Measurements from ENCODE around the gene COPE. TPM values are rescaled to one million over a fixed set of nuclear protein-coding genes. Genes with fewer than 3 reads are reported as not detected.

Gene COPE
- total and polyA plus RNA-seq, 5 experiments from 2014 or later, result 145 to 259 (median 224) TPM

DNA sequence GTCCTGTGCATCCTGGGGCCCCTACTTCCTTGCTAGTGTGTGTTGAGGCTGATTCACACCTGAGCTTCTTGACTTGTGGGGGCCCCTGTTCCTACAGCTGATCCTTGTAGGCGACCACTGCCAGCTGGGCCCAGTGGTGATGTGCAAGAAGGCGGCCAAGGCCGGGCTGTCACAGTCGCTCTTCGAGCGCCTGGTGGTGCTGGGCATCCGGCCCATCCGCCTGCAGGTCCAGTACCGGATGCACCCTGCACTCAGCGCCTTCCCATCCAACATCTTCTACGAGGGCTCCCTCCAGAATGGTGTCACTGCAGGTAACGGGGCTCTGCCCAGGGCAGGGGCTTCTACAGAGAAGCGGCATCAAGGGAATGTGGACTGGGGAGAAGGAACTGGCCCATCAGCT is 62.0 kb downstream of the COPE start:
- Mint-ChIP-seq H3K27me3 (no peaks in the 10 kb centered on the region), H3K9me3 (no peaks in the 10 kb centered on the region), H3K27ac (no peak overlapping the region), H3K4me1 (peaks cover 0 to 3% (median under 1%) of the 10 kb centered on the region in 4 donors), H3K4me3 (no peak overlapping the region), H3K36me3 (peaks cover 0 to 91% (median 16%) of the 10 kb centered on the region in 3 donors)
- POLR2A ChIA-PET, result no interaction called here
- DNase-seq (no peak), ATAC-seq (no peak)

- Mint-ChIP-seq H3K4me1 (peaks cover 0 to 3% (median under 1%) of the 10 kb centered on the region in 4 donors), H3K27me3 (no peaks in the 10 kb centered on the region), H3K27ac (peak overlapping the region in 1 of 10 donors; percentile 24), H3K9me3 (no peaks in the 10 kb centered on the region), H3K4me3 (no peak overlapping the region), H3K36me3 (peaks cover 0 to 90% (median 14%) of the 10 kb centered on the region in 3 donors)
- ATAC-seq (no peak), DNase-seq (no peak)
- POLR2A ChIA-PET, result interaction anchor here (0.8 kb wide), 1 partner anchor 268 kb away, joined by 3 read pairs; the partner anchor contains the start of gene REX1BD
Observed at GRCh38 chr19:18856385-18857126, 62.6 kb downstream of the COPE start.

DNA sequence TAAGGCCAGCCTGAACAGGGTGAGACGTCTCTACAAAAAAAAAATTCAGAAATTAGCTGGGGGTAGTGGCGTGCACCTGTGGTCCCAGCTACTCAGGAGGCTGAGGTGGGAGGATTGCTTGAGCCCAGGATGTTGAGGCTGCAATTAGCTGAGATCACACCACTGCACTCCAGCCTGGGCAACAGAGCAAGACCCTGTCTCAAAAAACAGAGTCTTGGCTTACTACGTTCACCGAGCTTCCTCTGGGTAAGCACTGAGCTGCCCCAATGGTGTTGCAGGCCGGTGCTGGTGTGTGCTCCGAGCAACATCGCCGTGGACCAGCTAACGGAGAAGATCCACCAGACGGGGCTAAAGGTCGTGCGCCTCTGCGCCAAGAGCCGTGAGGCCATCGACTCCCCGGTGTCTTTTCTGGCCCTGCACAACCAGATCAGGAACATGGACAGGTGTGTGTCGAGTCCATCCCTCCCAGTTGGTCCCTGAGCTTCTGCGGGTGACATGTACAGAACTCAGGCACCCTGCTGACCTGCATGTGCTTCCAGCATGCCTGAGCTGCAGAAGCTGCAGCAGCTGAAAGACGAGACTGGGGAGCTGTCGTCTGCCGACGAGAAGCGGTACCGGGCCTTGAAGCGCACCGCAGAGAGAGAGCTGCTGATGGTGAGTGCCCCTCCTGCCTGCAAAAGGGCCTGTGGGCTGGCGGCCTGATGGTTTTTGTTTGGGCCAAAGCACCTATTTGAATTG is 63.4 kb downstream of the COPE start:
- peaks cover 0 to 1% (median 0%) of the 10 kb centered on the region in 4 donors for H3K4me1 Mint-ChIP-seq
- no peaks in the 10 kb centered on the region for H3K9me3 Mint-ChIP-seq
- H3K27me3 Mint-ChIP-seq, result no peaks in the 10 kb centered on the region
- POLR2A ChIA-PET, result interaction anchor here (0.8 kb wide), 1 partner anchor 267 kb away, joined by 3 read pairs; the partner anchor contains the start of gene REX1BD
- H3K36me3 Mint-ChIP-seq, result peaks cover 0 to 90% (median 18%) of the 10 kb centered on the region in 3 donors
- DNase-seq (no peak), ATAC-seq (no peak)
- peak overlapping the region in 2 of 10 donors; percentile 9 to 55 for H3K27ac Mint-ChIP-seq
- H3K4me3 Mint-ChIP-seq, result no peak overlapping the region

- H3K27ac Mint-ChIP-seq, result peak overlapping the region in 1 of 10 donors; percentile 55
- H3K27me3 Mint-ChIP-seq, result no peaks in the 10 kb centered on the region
- H3K4me3 Mint-ChIP-seq, result no peak overlapping the region
- peaks cover 0 to 4% (median 1%) of the 10 kb centered on the region in 4 donors for H3K4me1 Mint-ChIP-seq
- POLR2A ChIA-PET, result no interaction called here
- peaks cover 0 to 91% (median 18%) of the 10 kb centered on the region in 3 donors for H3K36me3 Mint-ChIP-seq
- ATAC-seq (no peak), DNase-seq (no peak)
- H3K9me3 Mint-ChIP-seq, result no peaks in the 10 kb centered on the region
Observed at GRCh38 chr19:18854982-18855381, 64.2 kb downstream of the COPE start.

DNA sequence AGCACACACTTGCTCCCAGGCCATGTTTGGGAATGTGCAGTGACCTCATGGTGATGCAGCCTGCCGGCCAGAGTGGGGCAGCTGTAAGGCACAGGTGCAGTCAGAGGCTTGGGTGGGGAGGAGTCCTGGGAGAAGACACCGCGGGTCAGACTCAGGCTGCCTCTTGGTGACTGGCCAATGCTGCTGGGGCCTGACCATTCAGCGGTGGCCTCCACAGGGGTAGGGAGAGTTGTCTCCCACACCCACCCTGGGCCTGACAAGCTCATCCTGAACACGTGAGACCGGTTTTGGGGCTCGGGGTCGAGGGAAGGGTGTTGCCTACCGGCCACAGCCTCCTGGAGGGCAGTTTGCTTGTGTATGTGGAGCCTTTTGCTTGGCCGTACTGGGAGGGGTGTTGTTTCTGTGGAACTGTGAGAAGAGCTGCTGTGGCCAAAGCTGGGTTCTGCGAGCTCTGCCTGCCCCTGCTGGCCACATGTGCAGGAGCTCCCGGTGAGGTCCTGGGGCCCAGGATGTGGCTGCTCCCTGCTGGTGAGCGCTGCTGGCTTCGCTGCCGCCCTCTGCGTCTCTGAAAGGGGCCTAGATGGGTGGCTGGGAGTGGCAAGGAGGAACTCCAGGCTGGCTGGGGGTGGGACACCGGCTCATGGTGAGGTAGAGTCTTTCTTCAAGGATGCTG is 65.3 kb downstream of the COPE start:
- peaks cover 3 to 12% (median 7%) of the 10 kb centered on the region in 4 donors for H3K4me1 Mint-ChIP-seq
- H3K9me3 Mint-ChIP-seq, result no peaks in the 10 kb centered on the region
- ATAC-seq (peak in 1 of 2 donors; percentile 17), DNase-seq (no peak)
- H3K27me3 Mint-ChIP-seq, result no peaks in the 10 kb centered on the region
- POLR2A ChIA-PET, result interaction anchor here (0.6 kb wide), 1 partner anchor 266 kb away, joined by 3 read pairs; no protein-coding TSS in a partner anchor
- no peak overlapping the region for H3K4me3 Mint-ChIP-seq
- peaks cover 0 to 92% (median 18%) of the 10 kb centered on the region in 3 donors for H3K36me3 Mint-ChIP-seq
- H3K27ac Mint-ChIP-seq, result peak overlapping the region in 2 of 10 donors; percentile 51 to 69

GRCh38 chr19:18852648-18853047 is 66.5 kb downstream of the COPE start:
- H3K36me3 Mint-ChIP-seq, result peaks cover 0 to 93% (median 16%) of the 10 kb centered on the region in 3 donors
- H3K27ac Mint-ChIP-seq, result peak overlapping the region in 2 of 10 donors; percentile 44 to 51
- H3K27me3 Mint-ChIP-seq, result no peaks in the 10 kb centered on the region
- DNase-seq (no peak), ATAC-seq (no peak)
- H3K9me3 Mint-ChIP-seq, result no peaks in the 10 kb centered on the region
- POLR2A ChIA-PET, result no interaction called here
- H3K4me1 Mint-ChIP-seq, result peaks cover 8 to 23% (median 11%) of the 10 kb centered on the region in 4 donors
- H3K4me3 Mint-ChIP-seq, result no peak overlapping the region

DNA sequence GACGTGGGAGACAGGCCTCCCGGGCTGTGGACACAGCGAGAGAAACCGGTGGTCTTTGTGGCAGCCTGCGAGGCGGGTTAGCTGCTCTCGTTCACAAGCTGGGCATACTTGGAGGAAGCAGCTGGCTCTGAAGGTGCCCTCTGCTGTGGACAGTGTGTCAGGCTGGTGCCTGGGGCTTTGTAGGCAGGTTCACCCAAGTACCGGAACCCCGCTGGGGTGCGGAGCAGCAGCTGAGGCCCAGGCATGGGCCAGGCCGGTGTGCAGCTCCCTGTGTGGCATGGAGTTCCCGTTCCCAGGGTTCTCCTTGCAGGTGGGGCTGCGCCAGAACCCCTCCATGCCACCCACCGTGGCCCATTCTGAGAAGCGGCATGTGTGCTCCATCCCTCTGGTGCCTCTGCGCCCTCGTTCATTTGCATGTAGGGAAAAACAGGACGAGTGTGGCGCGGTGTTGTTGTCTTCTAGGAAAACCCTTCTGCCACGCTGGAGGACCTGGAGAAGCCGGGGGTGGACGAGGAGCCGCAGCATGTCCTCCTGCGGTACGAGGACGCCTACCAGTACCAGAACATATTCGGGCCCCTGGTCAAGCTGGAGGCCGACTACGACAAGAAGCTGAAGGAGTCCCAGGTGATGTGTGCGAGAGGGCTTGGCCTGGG is 67.4 kb downstream of the COPE start:
- H3K27me3 Mint-ChIP-seq, result no peaks in the 10 kb centered on the region
- ATAC-seq (no peak), DNase-seq (no peak)
- no peak overlapping the region for H3K4me3 Mint-ChIP-seq
- H3K9me3 Mint-ChIP-seq, result no peaks in the 10 kb centered on the region
- H3K27ac Mint-ChIP-seq, result no peak overlapping the region
- H3K4me1 Mint-ChIP-seq, result peaks cover 13 to 32% (median 19%) of the 10 kb centered on the region in 4 donors
- H3K36me3 Mint-ChIP-seq, result peaks cover 0 to 90% (median 15%) of the 10 kb centered on the region in 3 donors
- POLR2A ChIA-PET, result no interaction called here

DNA sequence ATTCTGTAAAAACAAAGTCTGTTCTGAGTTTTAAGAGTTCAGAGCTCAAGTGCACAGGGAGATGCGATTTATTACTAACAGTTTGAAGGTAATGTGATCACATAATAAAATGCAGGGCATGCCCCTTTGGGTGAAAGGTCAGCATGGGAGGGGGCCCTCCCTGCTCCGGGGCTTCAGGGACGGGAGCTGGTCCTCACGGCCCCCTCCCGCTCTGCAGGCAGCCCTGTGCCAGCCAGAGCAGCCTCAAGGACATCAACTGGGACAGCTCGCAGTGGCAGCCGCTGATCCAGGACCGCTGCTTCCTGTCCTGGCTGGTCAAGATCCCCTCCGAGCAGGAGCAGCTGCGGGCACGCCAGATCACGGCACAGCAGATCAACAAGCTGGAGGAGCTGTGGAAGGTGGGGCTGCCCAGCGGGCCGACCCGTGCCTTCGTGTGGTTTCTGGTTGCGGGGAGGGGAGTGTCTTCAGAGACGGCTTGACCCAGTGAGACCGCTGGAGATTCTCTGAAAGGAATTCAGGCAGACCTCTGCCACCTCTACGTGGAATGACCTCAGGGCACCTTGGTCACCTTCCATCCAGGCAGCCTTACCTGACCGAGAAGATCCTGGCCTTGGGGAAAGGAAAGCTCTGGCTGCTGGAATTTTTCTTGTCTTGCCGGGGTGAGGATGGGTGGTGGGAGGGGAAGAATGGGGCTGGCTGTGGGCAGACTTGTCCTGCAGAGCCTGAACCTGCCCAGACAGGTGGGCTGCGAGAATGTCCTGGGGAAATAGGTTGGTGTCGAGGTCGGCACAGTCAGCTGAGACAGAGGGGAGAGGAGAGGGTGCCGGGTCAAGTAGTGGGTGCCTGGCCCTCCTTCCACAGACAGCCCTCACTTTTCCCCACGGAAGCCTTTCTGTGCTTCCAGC is 68.5 kb downstream of the COPE start:
- POLR2A ChIA-PET, result no interaction called here

GRCh38 chr19:18849838-18850400 is 69.3 kb downstream of the COPE start:
- POLR2A ChIA-PET, result no interaction called here
- peak overlapping the region in 2 of 10 donors; percentile 25 to 35 for H3K27ac Mint-ChIP-seq
- no peak for ATAC-seq
- H3K9me3 Mint-ChIP-seq, result no peaks in the 10 kb centered on the region
- H3K27me3 Mint-ChIP-seq, result no peaks in the 10 kb centered on the region
- peak in 1 of 10 donors; percentile 19 for DNase-seq
- H3K36me3 Mint-ChIP-seq, result peaks cover 0 to 75% (median 8%) of the 10 kb centered on the region in 3 donors
- H3K4me3 Mint-ChIP-seq, result peak overlapping the region in 1 of 10 donors; percentile 4
- H3K4me1 Mint-ChIP-seq, result peaks cover 22 to 47% (median 36%) of the 10 kb centered on the region in 4 donors

More for the DNA sequence above, 68.5 kb downstream of the COPE start:
- Mint-ChIP-seq H3K4me1 (peaks cover 18 to 39% (median 29%) of the 10 kb centered on the region in 4 donors), H3K4me3 (no peak overlapping the region), H3K36me3 (peaks cover 0 to 82% (median 8%) of the 10 kb centered on the region in 3 donors), H3K27ac (peak overlapping the region in 1 of 10 donors; percentile 59), H3K27me3 (no peaks in the 10 kb centered on the region), H3K9me3 (no peaks in the 10 kb centered on the region)
- DNase-seq (peak in 1 of 10 donors; percentile 9), ATAC-seq (no peak)
